ENCODE results near the gene CACNA1D.
A peak's percentile ranks its signal among the peaks of the same experiment; 100 is the strongest.
"Not testable (repeated sequence)": the region's sequence is repeated elsewhere in the genome, so short reads cannot be mapped to it uniquely, and the experiment has no call there.

CACNA1D gene

DNA sequence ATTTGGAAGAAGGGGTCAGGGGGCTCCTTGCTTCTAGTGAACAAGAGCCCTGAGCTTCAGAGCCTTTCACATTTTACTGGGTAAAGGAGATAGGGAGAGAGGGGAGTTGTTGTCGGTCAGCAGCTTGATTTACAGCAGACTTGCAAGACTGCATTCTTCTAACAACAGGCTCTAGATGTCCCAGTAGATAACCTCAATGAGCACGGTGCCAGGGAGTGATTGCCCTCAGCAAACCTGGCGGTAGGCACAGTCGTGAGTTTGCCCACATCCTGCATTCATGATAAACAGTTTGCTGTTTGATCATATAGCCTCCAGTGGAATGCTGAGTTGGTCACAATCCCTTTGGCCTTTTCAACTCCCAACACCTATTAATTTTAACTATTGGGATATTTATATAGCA lies 170.4 kb downstream of the CACNA1D start:
- DNase-seq = not testable (repeated sequence)

- no peak for DNase-seq
Observed at GRCh38 chr3:53665608-53666425, 171.4 kb downstream of the CACNA1D start.

DNA sequence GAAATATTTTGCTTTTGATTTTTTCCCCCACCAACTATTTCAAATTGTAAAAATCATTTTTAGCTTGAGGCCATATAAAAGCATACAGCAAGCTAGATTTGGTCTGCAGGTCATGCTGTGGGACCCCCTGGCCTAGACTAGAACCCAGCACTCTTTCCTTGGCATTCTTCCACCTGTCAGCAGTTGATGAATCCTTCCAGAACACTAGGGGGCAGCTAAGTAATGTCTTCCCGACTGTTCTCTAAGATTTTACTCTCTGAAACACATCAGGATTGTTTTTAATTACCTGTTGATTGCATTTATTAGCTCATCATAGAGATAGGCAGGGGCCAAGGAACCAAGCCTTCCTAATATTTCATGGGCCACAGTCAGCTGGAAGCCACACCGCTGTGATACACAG lies 174.5 kb downstream of the CACNA1D start:
- DNase-seq = peak in 1 of 2 experiments; percentile 1

DNA sequence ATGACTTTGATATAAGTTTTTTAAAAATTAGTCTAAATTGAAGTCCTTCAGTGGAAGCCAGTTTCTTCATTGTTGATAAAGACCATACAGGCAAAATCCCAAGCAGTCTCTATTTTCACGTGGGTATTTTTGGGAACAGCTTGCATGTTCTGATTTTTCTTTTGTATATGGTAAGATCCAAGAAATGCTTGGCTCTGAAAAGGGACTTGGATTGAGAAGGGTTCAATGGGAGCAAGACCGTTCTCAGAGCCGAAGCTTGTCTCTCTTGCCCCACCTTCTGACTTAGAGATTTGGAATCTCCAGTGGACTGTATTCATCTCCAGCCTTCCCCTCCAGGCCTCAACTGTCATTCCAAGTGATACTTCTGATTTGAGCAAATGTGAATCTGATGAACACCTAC lies 176.3 kb downstream of the CACNA1D start:
- no peak for DNase-seq

- DNase-seq = no peak
Observed at GRCh38 chr3:53671192-53671960, 177.0 kb downstream of the CACNA1D start.

- DNase-seq = no peak
Observed at GRCh38 chr3:53671961-53672299, 177.5 kb downstream of the CACNA1D start.

DNA sequence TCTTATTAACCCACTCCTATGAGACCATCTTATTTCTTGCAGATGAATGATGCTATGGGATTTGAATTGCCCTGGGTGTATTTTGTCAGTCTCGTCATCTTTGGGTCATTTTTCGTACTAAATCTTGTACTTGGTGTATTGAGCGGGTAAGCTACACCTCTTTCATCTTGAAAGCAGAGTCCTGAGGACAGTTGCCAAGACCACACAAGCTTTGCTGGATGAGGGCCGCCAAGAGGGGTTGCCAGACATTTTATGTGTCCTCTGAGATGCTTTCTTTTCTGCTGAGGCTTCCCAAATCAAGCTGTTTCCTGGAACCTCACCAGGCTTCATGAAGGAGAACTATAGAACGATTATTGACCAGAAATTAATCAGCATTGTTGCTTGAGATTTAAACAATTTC lies 178.6 kb downstream of the CACNA1D start:
- no peak for DNase-seq

- DNase-seq = no peak
Observed at GRCh38 chr3:53673722-53674350, 179.4 kb downstream of the CACNA1D start.

- DNase-seq = no peak
Observed at GRCh38 chr3:53674582-53674981, 180.2 kb downstream of the CACNA1D start.

- no peak for DNase-seq
Observed at GRCh38 chr3:53675022-53675697, 180.7 kb downstream of the CACNA1D start.

DNA sequence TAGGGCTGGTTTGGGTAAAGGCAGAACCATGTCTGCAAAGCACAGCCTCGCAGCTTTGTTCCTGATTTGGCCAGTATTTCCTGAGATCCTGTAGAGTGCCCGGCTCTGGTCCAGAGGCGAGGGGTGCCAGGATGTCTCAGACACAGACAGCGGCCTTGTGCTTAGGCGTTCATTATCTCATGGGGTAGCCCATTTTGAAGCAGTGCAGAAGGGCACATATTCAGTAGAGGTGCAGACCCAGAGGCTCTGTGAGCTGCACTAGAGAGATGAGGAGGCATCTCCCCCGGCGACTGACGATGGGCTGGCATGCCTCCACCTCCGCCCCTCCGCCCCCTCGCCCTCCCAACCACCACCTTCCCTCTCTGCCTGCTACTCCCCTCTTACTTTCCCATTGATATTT lies 181.5 kb downstream of the CACNA1D start:
- no peak for DNase-seq

- DNase-seq = no peak
Observed at GRCh38 chr3:53677413-53677812, 183.0 kb downstream of the CACNA1D start.

GRCh38 chr3:53680028-53680427 lies 185.6 kb downstream of the CACNA1D start:
- no peak for DNase-seq

- no peak for DNase-seq
Observed at GRCh38 chr3:53682807-53683206, 188.4 kb downstream of the CACNA1D start.

GRCh38 chr3:53688066-53688465 lies 193.7 kb downstream of the CACNA1D start:
- DNase-seq = no peak

GRCh38 chr3:53688989-53689388 lies 194.6 kb downstream of the CACNA1D start:
- DNase-seq = no peak

- DNase-seq = no peak
Observed at GRCh38 chr3:53689681-53690080, 195.3 kb downstream of the CACNA1D start.

DNA sequence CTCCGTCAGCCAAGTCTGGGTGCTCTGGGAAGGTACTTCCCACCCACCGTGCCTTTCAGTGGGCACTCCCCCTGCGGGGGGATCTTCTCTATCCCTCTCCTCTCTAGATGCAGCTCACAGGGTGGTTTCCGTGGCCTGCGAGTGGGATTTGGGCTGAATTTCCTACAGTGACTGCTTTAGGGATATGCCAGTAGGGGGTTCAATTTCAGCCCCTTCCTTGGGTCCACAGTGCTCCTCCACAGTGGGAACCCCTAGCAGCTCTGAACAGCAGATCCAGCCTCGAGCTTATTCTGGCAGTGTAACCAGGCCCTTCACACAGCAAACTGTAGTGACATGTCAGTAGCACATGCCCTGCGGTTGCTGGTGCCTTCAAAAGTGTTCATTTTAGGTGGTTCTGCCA lies 196.1 kb downstream of the CACNA1D start:
- no peak for DNase-seq

DNA sequence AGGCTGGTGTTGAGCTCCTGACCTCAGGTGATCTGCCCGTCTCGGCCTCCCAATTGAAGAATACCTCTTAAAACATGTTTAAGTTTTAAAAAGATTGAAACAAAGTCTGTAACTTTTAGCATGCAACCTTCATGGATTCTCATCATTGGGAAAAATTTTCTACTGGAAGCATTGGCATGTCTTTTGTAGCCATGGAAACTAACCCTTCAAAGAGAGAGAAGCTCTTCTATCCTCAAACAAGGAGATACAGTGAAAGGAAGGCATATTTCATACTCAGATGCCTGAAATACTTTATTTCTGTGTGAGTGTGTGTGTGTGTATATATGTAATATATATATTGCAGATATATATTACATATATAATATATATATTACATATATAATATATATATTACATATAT lies 196.9 kb downstream of the CACNA1D start:
- no peak for DNase-seq

GRCh38 chr3:53691885-53692284 lies 197.5 kb downstream of the CACNA1D start:
- DNase-seq = no peak

DNA sequence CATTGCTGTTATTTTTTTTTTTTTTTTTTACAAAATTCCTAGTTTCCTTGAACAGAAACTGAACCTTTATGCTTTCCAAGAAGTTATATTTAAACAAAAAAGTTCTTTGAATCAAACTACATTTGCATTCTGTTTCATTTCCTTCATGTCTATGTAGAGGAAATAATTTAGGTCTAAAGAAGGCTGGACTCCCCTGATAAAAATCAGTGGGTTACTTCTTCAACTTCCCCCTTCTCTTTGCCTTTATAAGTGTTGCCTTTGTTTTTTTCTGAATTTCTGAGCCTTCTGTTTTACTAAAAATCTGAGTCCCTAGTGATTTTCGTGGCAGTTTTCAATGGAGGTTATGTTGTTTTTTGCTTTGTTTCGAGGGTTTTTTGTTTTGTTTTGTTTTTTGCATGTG lies 199.0 kb downstream of the CACNA1D start:
- no peak for DNase-seq

DNA sequence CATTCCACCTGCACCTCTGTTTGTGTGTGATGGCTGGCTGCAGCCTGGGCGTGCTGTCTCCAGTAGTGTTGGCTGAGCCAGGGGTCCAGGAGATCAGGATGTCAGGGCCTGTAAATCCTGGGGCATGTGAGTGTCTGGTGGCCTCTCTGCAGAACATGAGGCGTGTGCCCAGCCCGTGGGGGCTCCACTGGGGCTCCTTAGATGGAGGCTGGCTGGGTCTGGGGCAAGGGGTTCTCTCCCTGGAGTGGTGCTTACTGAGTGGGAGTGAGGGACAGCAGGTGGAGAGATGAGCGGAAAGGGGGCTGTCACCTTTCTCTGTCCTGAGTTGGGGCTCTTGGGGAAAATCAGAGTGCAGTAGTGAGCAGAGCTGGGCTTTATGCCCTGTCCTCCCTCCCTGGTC lies 199.6 kb downstream of the CACNA1D start:
- DNase-seq = no peak

GRCh38 chr3:53694666-53695323 lies 200.4 kb downstream of the CACNA1D start:
- DNase-seq = no peak

Measured in SW 1271 (cell line).